H1 (cell line): ENCODE results near the gene SLC8B1.

Experiments
- CTCF ChIP-seq, 3 experiments: IDR thresholded peaks; 1 replicate in 2 of 3; 2 replicates in 1 of 3; pipeline versions ENCODE4 v1.5.1 to v1.6.1; 2011; ENCODE audit warnings: low read length in 3 of 3, mild to moderate bottlenecking in 3 of 3, inconsistent platforms in 2 of 3, low read depth in 1 of 3, moderate library complexity in 1 of 3; ENCODE audit not compliant: insufficient read depth in 1 of 3; ENCODE audit errors: control extremely low read depth in 1 of 3
- JUND ChIP-seq: IDR thresholded peaks from 2 replicates; pipeline ENCODE4 v1.6.1; 2011; ENCODE audit warnings: mild to moderate bottlenecking, improper control_type of control experiment, low read length
- POLR2A ChIP-seq, 2 experiments: IDR thresholded peaks; 1 replicate in 1 of 2; 2 replicates in 1 of 2; pipeline ENCODE4 v1.6.1; 2011; ENCODE audit warnings: low read depth in 2 of 2, low read length in 2 of 2, mild to moderate bottlenecking in 2 of 2; ENCODE audit errors: control extremely low read depth in 1 of 2
- POLR2AphosphoS5 ChIP-seq: IDR thresholded peaks from 2 replicates; pipeline ENCODE4 v1.6.1; 2011; ENCODE audit warnings: low read depth, low read length
- RXRA ChIP-seq: IDR thresholded peaks from 2 replicates; pipeline ENCODE4 v1.6.1; 2011; ENCODE audit warnings: low read depth, mild to moderate bottlenecking, low read length, moderate library complexity; ENCODE audit not compliant: insufficient read depth
- SP2 ChIP-seq: IDR thresholded peaks from 2 replicates; pipeline ENCODE4 v1.6.1; 2012; ENCODE audit warnings: mild to moderate bottlenecking, low read length, inconsistent platforms

- no peak for TF ChIP-seq POLR2A (IDR thresholded peaks at IDR 0.05; ENCODE audit: control extremely low read depth in 1 of 2, low read depth in 2 of 2, low read length in 2 of 2)
- TF ChIP-seq CTCF (IDR thresholded peaks at IDR 0.05; ENCODE audit: control extremely low read depth in 1 of 3, insufficient read depth in 1 of 3, low read depth in 1 of 3, low read length in 3 of 3), result no peak
- no peak for TF ChIP-seq JUND
- no peak for TF ChIP-seq SP2
- TF ChIP-seq RXRA, result no peak
- no peak for TF ChIP-seq POLR2AphosphoS5
Observed at GRCh38 chr12:113359133-113359938, 24.4 kb upstream of the SLC8B1 start.
